Right cardiac atrium (tissue), 5 donors: ENCODE data around the gene OR13D1. TPM values are rescaled to one million over a fixed set of nuclear protein-coding genes. Genes with fewer than 3 reads are reported as not detected.
A peak's percentile ranks its signal among the peaks of the same experiment; 100 is the strongest.
"Not testable (repeated sequence)": the region's sequence is repeated elsewhere in the genome, so short reads cannot be mapped to it uniquely, and the experiment has no call there.

ENCODE experiments used
- ATAC-seq, 2 donors: fragments of 200-7000 bp; cut with Tn5 transposase; one replicate each; pipeline versions ENCODE4 v1.8.0 to v1.9.1; 2020; ENCODE audit warnings: moderate library complexity in 2 of 2, mild to moderate bottlenecking in 1 of 2
- DNase-seq, 3 donors: peaks; one replicate each; pipeline ENCODE4 v3.0.0-alpha.2; 2020
- H3K27ac ChIP-seq: one replicate; pipeline ENCODE4 v1.5.1; 2013; ENCODE audit warnings: mild to moderate bottlenecking, low read length, control low read depth, moderate library complexity
- H3K27me3 ChIP-seq: one replicate; pipeline ENCODE4 v1.6.1; 2013; ENCODE audit not compliant: control insufficient read depth, insufficient read depth
- H3K4me1 ChIP-seq: one replicate; pipeline ENCODE4 v1.6.1; 2013; ENCODE audit warnings: low read length; ENCODE audit not compliant: control insufficient read depth, insufficient read depth
- H3K4me3 ChIP-seq: one replicate; pipeline ENCODE4 v1.5.1; 2013; ENCODE audit warnings: low read length, control low read depth
- H3K9me3 ChIP-seq: one replicate; pipeline ENCODE4 v1.6.1; 2013; ENCODE audit warnings: low read length; ENCODE audit not compliant: control insufficient read depth
- WGBS: extraction: QIAGEN DNeasy Blood & Tissue Kit; methylation state at CpG from one replicate; pipeline ENCODE4 v1.1.7; 2013; 5-methylcytosine and 5-hydroxymethylcytosine counted together
- intact Hi-C, 4 donors: fragments of 100-400 bp; cut with DNase I; formaldehyde crosslinking; loops; one replicate each; pipeline versions ENCODE4 v1.11.0 to v1.14.0; 2022 to 2023
- long read RNA-seq, 4 donors: library from polyadenylated mRNA; unstranded; transcript quantifications; one replicate each; pipeline ENCODE4 v2.0.0, GENCODE V29; 2020 to 2021
- polyA plus RNA-seq: library from polyadenylated mRNA; stranded (reverse); fragments of 200-250 nt; gene quantifications from one replicate; pipeline ENCODE4 v1.2.3, GENCODE V29; 2013
- total RNA-seq, 4 donors: library from RNA; stranded (reverse); fragmentation: NEBNext Ultra II Directional; extraction: Animal tissue kit (Norgen Biotek cat#: 25700); gene quantifications; one replicate each; pipeline ENCODE4 v1.2.1, GENCODE V29; 2021
- donor health status: healthy with polysubstance abuse.
- donor health status: DM: no; HTN: yes; CAD: no.
- donor health status: DM: no; HTN: no; CAD: no.
- donor health status: DM: no; HTN: yes; CAD: no; lungs with severe emphysema.
- donor health status: DM: yes; HTN: yes; CAD: no.

The OR13D1 gene, protein sequence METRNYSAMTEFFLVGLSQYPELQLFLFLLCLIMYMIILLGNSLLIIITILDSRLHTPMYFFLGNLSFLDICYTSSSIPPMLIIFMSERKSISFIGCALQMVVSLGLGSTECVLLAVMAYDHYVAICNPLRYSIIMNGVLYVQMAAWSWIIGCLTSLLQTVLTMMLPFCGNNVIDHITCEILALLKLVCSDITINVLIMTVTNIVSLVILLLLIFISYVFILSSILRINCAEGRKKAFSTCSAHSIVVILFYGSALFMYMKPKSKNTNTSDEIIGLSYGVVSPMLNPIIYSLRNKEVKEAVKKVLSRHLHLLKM
- total RNA-seq, result not detected
- polyA plus RNA-seq, result not detected
- long read RNA-seq, donor 1, result 0 reads
- long read RNA-seq, donor 2, result 0 reads
- long read RNA-seq, donor 3, result 0 reads
- long read RNA-seq, donor 4, result 0 reads

DNA sequence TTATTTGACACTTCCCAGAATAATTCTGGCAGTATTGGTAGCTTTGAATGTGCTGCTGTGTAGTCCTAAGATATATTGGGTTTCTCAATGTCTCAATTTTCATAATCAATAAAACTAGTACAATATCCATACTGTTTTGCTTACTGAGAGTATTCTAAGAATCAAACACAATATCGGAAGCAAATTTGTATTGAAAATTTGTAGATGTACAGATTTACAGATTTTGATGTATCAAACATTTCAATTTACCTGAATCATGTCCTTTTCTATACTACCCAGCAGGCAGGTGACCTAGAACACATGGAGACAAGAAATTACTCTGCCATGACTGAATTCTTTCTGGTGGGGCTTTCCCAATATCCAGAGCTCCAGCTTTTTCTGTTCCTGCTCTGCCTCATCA, at the start of gene OR13D1:
TSS of gene OR13D1 (plus strand) at position 301 of the 400 bp plus-strand sequence. CDS start at position 301, 0 bp downstream.
- no peak for DNase-seq
- no peaks in the 10 kb centered on the region for H3K27me3 ChIP-seq
- H3K27ac ChIP-seq, result no peak within 1 kb of the TSS
- no peak within 1 kb of the TSS for H3K4me3 ChIP-seq
- intact Hi-C loops, result no loop called here
- no peaks in the 10 kb centered on the region for H3K4me1 ChIP-seq
- WGBS, result 86% methylated on average over 1 of the region's 1 CpG
- ATAC-seq, result no peak
- no peaks in the 10 kb centered on the region for H3K9me3 ChIP-seq

DNA sequence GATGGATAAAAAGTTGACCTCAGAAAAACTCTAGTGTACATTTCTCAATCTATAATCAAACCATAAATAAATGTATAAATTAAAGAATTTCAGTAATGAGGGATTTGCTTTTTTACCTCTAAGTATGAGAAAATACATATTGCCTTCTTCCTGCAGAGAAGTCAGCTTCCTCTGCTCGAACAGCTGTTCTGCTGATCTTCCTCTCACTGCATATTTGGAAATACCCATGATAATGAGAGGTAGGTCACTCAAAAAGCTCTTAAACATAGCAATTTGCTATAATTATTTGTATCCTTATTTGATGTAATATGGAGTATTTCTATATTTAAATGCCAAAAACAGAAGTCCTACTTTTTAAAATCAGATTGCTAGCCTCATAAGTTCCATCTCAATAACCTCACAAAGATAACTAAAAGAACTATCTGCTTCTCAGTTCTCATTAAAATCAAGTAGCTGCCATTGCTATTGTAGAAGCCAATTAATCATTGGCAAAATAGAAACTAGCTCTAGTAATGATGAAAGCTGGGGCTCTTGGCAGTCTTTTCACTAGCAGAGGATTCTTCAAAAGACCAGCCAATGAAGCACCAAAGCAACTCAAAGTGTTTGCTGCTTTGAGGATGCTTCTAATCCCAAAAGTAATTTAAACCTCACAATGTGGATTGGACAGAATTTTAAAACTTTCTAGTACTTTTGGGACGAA, 35.7 kb upstream of the OR13D1 start:
- 48% methylated on average over 2 of the region's 2 CpGs for WGBS
- Histone ChIP-seq H3K27ac (no peak overlapping the region), H3K9me3 (no peaks in the 10 kb centered on the region), H3K27me3 (no peaks in the 10 kb centered on the region), H3K4me1 (no peaks in the 10 kb centered on the region), H3K4me3 (no peak overlapping the region)
- DNase-seq (no peak), ATAC-seq (no peak)
- intact Hi-C loops, result no loop called here

- no peak for ATAC-seq
- WGBS, result 57% methylated on average over 2 of the region's 2 CpGs
- Histone ChIP-seq H3K27me3 (no peaks in the 10 kb centered on the region), H3K4me3 (no peak overlapping the region), H3K27ac (no peak overlapping the region), H3K9me3 (no peaks in the 10 kb centered on the region), H3K4me1 (no peaks in the 10 kb centered on the region)
- intact Hi-C loops, result no loop called here
- no peak for DNase-seq
Measured at GRCh38 chr9:104675611-104676010, 18.7 kb upstream of the OR13D1 start.

GRCh38 chr9:104682642-104683041, 11.7 kb upstream of the OR13D1 start:
- Histone ChIP-seq H3K27me3 (no peaks in the 10 kb centered on the region), H3K27ac (no peak overlapping the region), H3K9me3 (no peaks in the 10 kb centered on the region), H3K4me3 (no peak overlapping the region), H3K4me1 (no peaks in the 10 kb centered on the region)
- 9% methylated on average over 3 of the region's 3 CpGs for WGBS
- ATAC-seq, result no peak
- intact Hi-C loops, result no loop called here
- DNase-seq, result no peak

GRCh38 chr9:104686081-104686480, 8.2 kb upstream of the OR13D1 start:
- ATAC-seq (no peak), DNase-seq (no peak)
- 29% methylated on average over 2 of the region's 2 CpGs for WGBS
- no peaks in the 10 kb centered on the region for H3K9me3 ChIP-seq
- H3K27me3 ChIP-seq, result no peaks in the 10 kb centered on the region
- H3K4me3 ChIP-seq, result no peak overlapping the region
- intact Hi-C loops, result no loop called here
- H3K27ac ChIP-seq, result no peak overlapping the region
- no peaks in the 10 kb centered on the region for H3K4me1 ChIP-seq

DNA sequence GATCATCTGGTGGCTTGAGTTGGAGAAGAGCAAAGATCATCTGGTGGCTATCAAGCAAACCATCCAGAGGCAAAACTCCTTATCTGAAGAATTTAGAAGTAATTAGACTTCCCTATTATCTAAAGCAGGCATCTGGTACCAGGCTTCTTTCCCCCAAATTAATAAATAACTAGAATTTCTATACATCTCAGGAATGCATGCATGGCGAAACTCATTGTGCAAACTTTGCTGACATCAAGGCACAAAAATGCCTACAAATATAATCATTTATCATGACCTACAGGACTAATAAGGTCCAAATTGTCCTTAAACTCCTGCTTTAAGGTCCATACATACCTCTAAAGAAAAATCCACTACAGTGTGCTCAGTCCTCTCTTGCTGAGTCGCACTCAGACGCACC, 6.0 kb downstream of the OR13D1 start:
- no peak for ATAC-seq
- no peak overlapping the region for H3K27ac ChIP-seq
- H3K4me3 ChIP-seq, result no peak overlapping the region
- no peak for DNase-seq
- intact Hi-C loops, result no loop called here
- H3K27me3 ChIP-seq, result no peaks in the 10 kb centered on the region
- H3K4me1 ChIP-seq, result no peaks in the 10 kb centered on the region
- 84% methylated on average over 3 of the region's 3 CpGs for WGBS
- H3K9me3 ChIP-seq, result no peaks in the 10 kb centered on the region

DNA sequence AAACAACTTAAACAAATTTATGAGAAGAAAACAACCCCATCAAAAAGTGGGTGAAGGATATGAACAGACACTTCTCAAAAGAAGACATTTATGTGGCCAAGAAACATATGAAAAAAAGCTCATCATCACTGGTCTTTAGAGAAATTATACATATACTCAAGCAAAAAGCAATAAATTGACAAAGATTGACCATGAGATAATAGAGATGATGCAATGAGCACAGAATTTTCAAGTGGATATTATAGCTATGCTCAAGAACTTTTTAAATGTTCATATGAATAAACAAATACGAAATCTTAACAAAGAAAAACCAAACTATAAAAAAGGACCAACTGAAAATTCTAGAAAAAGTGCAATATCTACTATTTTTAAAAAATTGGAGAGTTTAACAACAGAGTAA, 14.4 kb downstream of the OR13D1 start:
- H3K4me3 ChIP-seq, H3K4me1 ChIP-seq, DNase-seq, ATAC-seq, H3K27me3 ChIP-seq, intact Hi-C loops, H3K9me3 ChIP-seq, H3K27ac ChIP-seq: not testable (repeated sequence)
- WGBS, result 51% methylated on average over 1 of the region's 1 CpG

DNA sequence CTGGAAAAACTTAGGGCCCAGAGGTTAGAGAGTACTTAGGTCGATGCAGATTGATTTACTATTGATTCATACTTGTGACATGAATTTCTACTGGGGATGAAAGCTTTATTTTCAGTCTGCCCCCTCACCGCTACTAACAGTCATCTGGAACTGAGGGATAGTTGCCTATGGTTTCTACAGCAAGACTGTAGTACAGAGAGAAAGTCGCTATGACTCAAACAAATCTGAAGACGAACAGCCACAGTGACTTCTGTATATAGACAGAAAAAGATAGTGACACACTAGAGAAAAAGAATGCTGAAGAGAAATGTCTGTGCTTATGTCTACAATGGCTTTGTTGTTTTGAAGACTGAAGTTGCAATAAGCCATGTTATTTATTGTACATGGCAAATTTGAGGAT, 17.3 kb downstream of the OR13D1 start:
- 74% methylated on average over 4 of the region's 4 CpGs for WGBS
- Histone ChIP-seq H3K9me3 (no peaks in the 10 kb centered on the region), H3K27me3 (no peaks in the 10 kb centered on the region), H3K4me1 (no peaks in the 10 kb centered on the region), H3K27ac (no peak overlapping the region), H3K4me3 (no peak overlapping the region)
- no peak for DNase-seq
- no peak for ATAC-seq
- intact Hi-C loops, result no loop called here

DNA sequence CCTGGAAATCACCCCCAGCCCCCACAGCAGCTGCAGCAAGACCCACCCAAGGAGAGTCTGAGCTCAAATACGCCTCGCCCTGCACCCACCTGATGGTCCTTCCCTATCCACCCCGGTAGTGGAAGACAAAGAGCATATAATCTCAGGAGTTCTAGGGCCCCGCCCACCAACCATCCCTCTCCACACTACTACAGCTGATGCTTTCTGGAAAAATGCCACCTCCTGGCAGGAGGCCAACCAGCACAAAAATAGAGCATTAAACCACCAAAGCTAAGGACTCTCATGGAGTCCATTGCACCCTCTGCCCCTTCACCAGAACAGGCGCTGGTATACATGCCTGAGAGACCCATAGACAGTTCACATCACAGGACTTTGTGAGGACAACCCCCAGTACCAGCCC, 30.7 kb downstream of the OR13D1 start:
- no peaks in the 10 kb centered on the region for H3K27me3 ChIP-seq
- DNase-seq, result peak in 1 of 3 donors; percentile 44
- ATAC-seq, result no peak
- H3K9me3 ChIP-seq, result no peaks in the 10 kb centered on the region
- WGBS, result 86% methylated on average over 5 of the region's 5 CpGs
- no peaks in the 10 kb centered on the region for H3K4me1 ChIP-seq
- intact Hi-C loops, result no loop called here
- no peak overlapping the region for H3K4me3 ChIP-seq
- H3K27ac ChIP-seq, result no peak overlapping the region

DNA sequence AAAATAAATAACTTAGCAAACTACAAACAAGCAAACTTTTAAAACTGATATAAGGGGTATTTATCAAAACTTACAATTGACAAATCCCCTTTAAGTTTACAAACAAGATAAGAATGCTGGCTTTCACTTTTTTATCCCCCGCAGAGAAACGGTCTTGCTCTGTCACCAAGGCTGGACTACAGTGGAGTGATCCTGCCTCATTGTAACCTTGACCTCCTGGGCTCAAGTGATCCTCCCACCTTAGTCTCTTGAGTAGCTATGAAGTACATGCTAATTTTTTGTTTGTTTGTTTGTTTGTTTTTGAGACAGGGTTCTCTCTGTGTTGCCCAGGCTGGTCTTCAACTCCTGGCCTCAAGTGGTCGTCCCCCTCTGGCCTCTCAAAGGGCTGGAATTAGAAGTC, 44.1 kb downstream of the OR13D1 start:
- no peak for DNase-seq
- H3K4me3 ChIP-seq, result no peak overlapping the region
- 61% methylated on average over 3 of the region's 3 CpGs for WGBS
- no peak overlapping the region for H3K27ac ChIP-seq
- H3K4me1 ChIP-seq, result no peaks in the 10 kb centered on the region
- H3K27me3 ChIP-seq, result no peaks in the 10 kb centered on the region
- H3K9me3 ChIP-seq, result no peaks in the 10 kb centered on the region
- intact Hi-C loops, result no loop called here
- ATAC-seq, result no peak

GRCh38 chr9:104740621-104741020, 46.3 kb downstream of the OR13D1 start:
- Histone ChIP-seq H3K4me1 (no peaks in the 10 kb centered on the region), H3K9me3 (no peaks in the 10 kb centered on the region), H3K27ac (no peak overlapping the region), H3K4me3 (no peak overlapping the region), H3K27me3 (no peaks in the 10 kb centered on the region)
- ATAC-seq (no peak), DNase-seq (no peak)
- 43% methylated on average over 1 of the region's 1 CpG for WGBS
- intact Hi-C loops, result no loop called here
